NCI-H82 (cell line): ENCODE results near the gene BMERB1.
"Not testable (repeated sequence)": the region's sequence is repeated elsewhere in the genome, so short reads cannot be mapped to it uniquely, and the experiment has no call there.

Source experiments
- DNase-seq: peaks from one replicate; lab custom pipeline; 2025; lab: John Stamatoyannopoulos, UW

BMERB1 gene

GRCh38 chr16:15434425-15435215, at the start of gene BMERB1:
Gene BMERB1, plus strand, starts transcription at chr16:15434588. Its CDS starts 66 bp downstream, at chr16:15434654.
- peak; percentile 76 for DNase-seq

GRCh38 chr16:15388060-15388459, 46.3 kb upstream of the BMERB1 start:
- DNase-seq: not testable (repeated sequence)

GRCh38 chr16:15389916-15390315, 44.5 kb upstream of the BMERB1 start:
- not testable (repeated sequence) for DNase-seq

GRCh38 chr16:15393025-15393424, 41.4 kb upstream of the BMERB1 start:
- DNase-seq: not testable (repeated sequence)

- DNase-seq: peak; percentile 37
These were observed 38.5 kb upstream of the BMERB1 start, which contains the start of gene MPV17L for GRCh38 chr16:15395631-15396508. Gene MPV17L, plus strand, starts transcription at chr16:15395754. Its CDS starts 144 bp downstream, at chr16:15395898.

GRCh38 chr16:15396509-15396829, 37.9 kb upstream of the BMERB1 start:
- not testable (repeated sequence) for DNase-seq

GRCh38 chr16:15396948-15397594, 37.3 kb upstream of the BMERB1 start:
- no peak for DNase-seq

GRCh38 chr16:15398618-15399316, 35.6 kb upstream of the BMERB1 start:
- DNase-seq: peak; percentile 14

GRCh38 chr16:15399317-15399716, 35.1 kb upstream of the BMERB1 start:
- no peak for DNase-seq

- not testable (repeated sequence) for DNase-seq
These were observed 34.1 kb upstream of the BMERB1 start for GRCh38 chr16:15400314-15400713.

- DNase-seq: no peak
These were observed 32.4 kb upstream of the BMERB1 start for GRCh38 chr16:15401972-15402371.

- no peak for DNase-seq
These were observed 30.9 kb upstream of the BMERB1 start for GRCh38 chr16:15403392-15403995.

- not testable (repeated sequence) for DNase-seq
These were observed 30.3 kb upstream of the BMERB1 start for GRCh38 chr16:15404091-15404490.

GRCh38 chr16:15404792-15405191, 29.6 kb upstream of the BMERB1 start:
- no peak for DNase-seq

- peak; percentile 4 for DNase-seq
These were observed 26.6 kb upstream of the BMERB1 start for GRCh38 chr16:15407756-15408155.

GRCh38 chr16:15409476-15409875, 24.9 kb upstream of the BMERB1 start:
- DNase-seq: not testable (repeated sequence)

- no peak for DNase-seq
These were observed 18.8 kb upstream of the BMERB1 start for GRCh38 chr16:15415511-15415985.

GRCh38 chr16:15417197-15417596, 17.2 kb upstream of the BMERB1 start:
- DNase-seq: no peak

- no peak for DNase-seq
These were observed 16.2 kb upstream of the BMERB1 start for GRCh38 chr16:15418206-15418605.

- DNase-seq: not testable (repeated sequence)
These were observed 12.7 kb upstream of the BMERB1 start for GRCh38 chr16:15421696-15422095.

- no peak for DNase-seq
These were observed 12.2 kb upstream of the BMERB1 start for GRCh38 chr16:15422222-15422621.
